Breast epithelium (tissue), 3 donors: ENCODE data around the gene KIAA0319L.

ENCODE experiments used
- POLR2A ChIP-seq: fragments of 450-650 bp; IDR thresholded peaks from one replicate; pipeline ENCODE4 v1.6.1; 2016; ENCODE audit warnings: antibody characterized with exemption, mild to moderate bottlenecking, moderate library complexity
- TF ChIP-seq, protein P1 (sequence below), 3 donors: fragments of 450-650 bp; IDR thresholded peaks; one replicate each; pipeline ENCODE4 v1.5.1; 2016 to 2017; ENCODE audit warnings: antibody characterized with exemption in 3 of 3, mild to moderate bottlenecking in 3 of 3, moderate library complexity in 3 of 3

DNA sequence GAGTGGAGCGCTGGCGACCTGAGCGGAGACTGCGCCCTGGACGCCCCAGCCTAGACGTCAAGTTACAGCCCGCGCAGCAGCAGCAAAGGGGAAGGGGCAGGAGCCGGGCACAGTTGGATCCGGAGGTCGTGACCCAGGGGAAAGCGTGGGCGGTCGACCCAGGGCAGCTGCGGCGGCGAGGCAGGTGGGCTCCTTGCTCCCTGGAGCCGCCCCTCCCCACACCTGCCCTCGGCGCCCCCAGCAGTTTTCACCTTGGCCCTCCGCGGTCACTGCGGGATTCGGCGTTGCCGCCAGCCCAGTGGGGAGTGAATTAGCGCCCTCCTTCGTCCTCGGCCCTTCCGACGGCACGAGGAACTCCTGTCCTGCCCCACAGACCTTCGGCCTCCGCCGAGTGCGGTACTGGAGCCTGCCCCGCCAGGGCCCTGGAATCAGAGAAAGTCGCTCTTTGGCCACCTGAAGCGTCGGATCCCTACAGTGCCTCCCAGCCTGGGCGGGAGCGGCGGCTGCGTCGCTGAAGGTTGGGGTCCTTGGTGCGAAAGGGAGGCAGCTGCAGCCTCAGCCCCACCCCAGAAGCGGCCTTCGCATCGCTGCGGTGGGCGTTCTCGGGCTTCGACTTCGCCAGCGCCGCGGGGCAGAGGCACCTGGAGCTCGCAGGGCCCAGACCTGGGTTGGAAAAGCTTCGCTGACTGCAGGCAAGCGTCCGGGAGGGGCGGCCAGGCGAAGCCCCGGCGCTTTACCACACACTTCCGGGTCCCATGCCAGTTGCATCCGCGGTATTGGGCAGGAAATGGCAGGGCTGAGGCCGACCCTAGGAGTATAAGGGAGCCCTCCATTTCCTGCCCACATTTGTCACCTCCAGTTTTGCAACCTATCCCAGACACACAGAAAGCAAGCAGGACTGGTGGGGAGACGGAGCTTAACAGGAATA, 20.1 kb upstream of the KIAA0319L start:
- TF ChIP-seq, protein P1, sequence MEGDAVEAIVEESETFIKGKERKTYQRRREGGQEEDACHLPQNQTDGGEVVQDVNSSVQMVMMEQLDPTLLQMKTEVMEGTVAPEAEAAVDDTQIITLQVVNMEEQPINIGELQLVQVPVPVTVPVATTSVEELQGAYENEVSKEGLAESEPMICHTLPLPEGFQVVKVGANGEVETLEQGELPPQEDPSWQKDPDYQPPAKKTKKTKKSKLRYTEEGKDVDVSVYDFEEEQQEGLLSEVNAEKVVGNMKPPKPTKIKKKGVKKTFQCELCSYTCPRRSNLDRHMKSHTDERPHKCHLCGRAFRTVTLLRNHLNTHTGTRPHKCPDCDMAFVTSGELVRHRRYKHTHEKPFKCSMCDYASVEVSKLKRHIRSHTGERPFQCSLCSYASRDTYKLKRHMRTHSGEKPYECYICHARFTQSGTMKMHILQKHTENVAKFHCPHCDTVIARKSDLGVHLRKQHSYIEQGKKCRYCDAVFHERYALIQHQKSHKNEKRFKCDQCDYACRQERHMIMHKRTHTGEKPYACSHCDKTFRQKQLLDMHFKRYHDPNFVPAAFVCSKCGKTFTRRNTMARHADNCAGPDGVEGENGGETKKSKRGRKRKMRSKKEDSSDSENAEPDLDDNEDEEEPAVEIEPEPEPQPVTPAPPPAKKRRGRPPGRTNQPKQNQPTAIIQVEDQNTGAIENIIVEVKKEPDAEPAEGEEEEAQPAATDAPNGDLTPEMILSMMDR (IDR thresholded peaks at IDR 0.05) = no peak
- TF ChIP-seq POLR2A = no peak
